SJSA1 (cell line): ENCODE data around the gene C11orf86. TPM values are rescaled to one million over a fixed set of nuclear protein-coding genes. Genes with fewer than 3 reads are reported as not detected.
A peak's percentile ranks its signal among the peaks of the same experiment; 100 is the strongest.

Experiments
- DNase-seq, 2 experiments: peaks; one replicate each; pipeline ENCODE4 v3.0.0-alpha.2; 2015 to 2020; ENCODE audit warnings: low spot score in 2 of 2, low read depth in 1 of 2
- H3K27ac ChIP-seq: fragments of 250-450 bp; sonication (Bioruptor Pico); 2 replicates; pipeline ENCODE4 v1.5.1; 2020; ENCODE audit warnings: mild to moderate bottlenecking, moderate library complexity
- H3K27me3 ChIP-seq: fragments of 250-450 bp; sonication (Bioruptor Pico); replicated peaks from 2 replicates; pipeline ENCODE4 v1.5.1; 2020; ENCODE audit warnings: mild to moderate bottlenecking, moderate library complexity
- H3K36me3 ChIP-seq: fragments of 250-450 bp; sonication (Bioruptor Pico); 2 replicates; pipeline ENCODE4 v1.5.1; 2020; ENCODE audit warnings: mild to moderate bottlenecking
- H3K4me1 ChIP-seq: fragments of 250-450 bp; sonication (Bioruptor Pico); replicated peaks from 2 replicates; pipeline ENCODE4 v1.6.1; 2021; ENCODE audit warnings: mild to moderate bottlenecking
- H3K4me3 ChIP-seq: fragments of 250-450 bp; sonication (Bioruptor Pico); 2 replicates; pipeline ENCODE4 v1.5.1; 2020; ENCODE audit warnings: mild to moderate bottlenecking
- H3K9me3 ChIP-seq: fragments of 250-450 bp; sonication (Bioruptor Pico); replicated peaks from 2 replicates; pipeline ENCODE4 v1.5.1; 2020; ENCODE audit warnings: mild to moderate bottlenecking
- total RNA-seq: library from RNA; depleted of rRNA; stranded (reverse); fragments of >200 nt; shearing (Covaris generic); gene quantifications from 2 replicates; pipeline ENCODE4 v1.2.3, GENCODE V29; 2014

Gene C11orf86
- total RNA-seq, 1 experiment from 2014 or later, result not detected

GRCh38 chr11:66973956-66974580 is 1.0 kb upstream of the C11orf86 start:
- peaks cover 9% of the 10 kb centered on the region for H3K9me3 ChIP-seq
- no peaks in the 10 kb centered on the region for H3K27me3 ChIP-seq
- H3K4me3 ChIP-seq, result no peak overlapping the region
- no peak overlapping the region for H3K27ac ChIP-seq
- DNase-seq, result no peak
- no peaks in the 10 kb centered on the region for H3K36me3 ChIP-seq
- peaks cover 28% of the 10 kb centered on the region for H3K4me1 ChIP-seq

- Histone ChIP-seq H3K9me3 (peaks cover 15% of the 10 kb centered on the region), H3K4me3 (no peak overlapping the region), H3K4me1 (peaks cover 15% of the 10 kb centered on the region), H3K36me3 (no peaks in the 10 kb centered on the region), H3K27ac (no peak overlapping the region), H3K27me3 (no peaks in the 10 kb centered on the region)
- no peak for DNase-seq
These were observed 412 bp downstream of the C11orf86 start for GRCh38 chr11:66975405-66976027.

GRCh38 chr11:66976028-66976467 is 944 bp downstream of the C11orf86 start:
- H3K36me3 ChIP-seq, result no peaks in the 10 kb centered on the region
- DNase-seq, result peak in 1 of 2 experiments; percentile 53
- no peaks in the 10 kb centered on the region for H3K27me3 ChIP-seq
- peaks cover 15% of the 10 kb centered on the region for H3K9me3 ChIP-seq
- H3K27ac ChIP-seq, result no peak overlapping the region
- H3K4me3 ChIP-seq, result no peak overlapping the region
- peaks cover 10% of the 10 kb centered on the region for H3K4me1 ChIP-seq

- peaks cover 9% of the 10 kb centered on the region for H3K4me1 ChIP-seq
- no peaks in the 10 kb centered on the region for H3K27me3 ChIP-seq
- H3K27ac ChIP-seq, result no peak overlapping the region
- peaks cover 15% of the 10 kb centered on the region for H3K9me3 ChIP-seq
- no peak overlapping the region for H3K4me3 ChIP-seq
- H3K36me3 ChIP-seq, result no peaks in the 10 kb centered on the region
- DNase-seq, result no peak
These were observed 1.8 kb downstream of the C11orf86 start for GRCh38 chr11:66976925-66977324.

- Histone ChIP-seq H3K27me3 (no peaks in the 10 kb centered on the region), H3K36me3 (no peaks in the 10 kb centered on the region), H3K4me3 (no peak overlapping the region), H3K4me1 (peaks cover 17% of the 10 kb centered on the region), H3K27ac (no peak overlapping the region), H3K9me3 (peaks cover 15% of the 10 kb centered on the region)
- no peak for DNase-seq
These were observed 3.1 kb downstream of the C11orf86 start for GRCh38 chr11:66978229-66978628.

GRCh38 chr11:66978717-66979116 is 3.6 kb downstream of the C11orf86 start:
- Histone ChIP-seq H3K27me3 (no peaks in the 10 kb centered on the region), H3K4me3 (no peak overlapping the region), H3K9me3 (peaks cover 15% of the 10 kb centered on the region), H3K27ac (no peak overlapping the region), H3K36me3 (no peaks in the 10 kb centered on the region), H3K4me1 (peaks cover 17% of the 10 kb centered on the region)
- no peak for DNase-seq

GRCh38 chr11:66979336-66979980 is 4.4 kb downstream of the C11orf86 start:
- Histone ChIP-seq H3K4me1 (peaks cover 20% of the 10 kb centered on the region), H3K4me3 (no peak overlapping the region), H3K27ac (no peak overlapping the region), H3K27me3 (no peaks in the 10 kb centered on the region), H3K36me3 (no peaks in the 10 kb centered on the region), H3K9me3 (peaks cover 15% of the 10 kb centered on the region)
- DNase-seq, result no peak

GRCh38 chr11:66981976-66982578 is 7.0 kb downstream of the C11orf86 start:
- DNase-seq, result peak; percentile 99
- Histone ChIP-seq H3K4me1 (peaks cover 24% of the 10 kb centered on the region), H3K9me3 (peaks cover 15% of the 10 kb centered on the region), H3K27ac (no peak overlapping the region), H3K27me3 (no peaks in the 10 kb centered on the region), H3K36me3 (no peaks in the 10 kb centered on the region), H3K4me3 (no peak overlapping the region)

- DNase-seq, result no peak
- Histone ChIP-seq H3K4me1 (peaks cover 31% of the 10 kb centered on the region), H3K4me3 (no peak overlapping the region), H3K27ac (no peak overlapping the region), H3K36me3 (no peaks in the 10 kb centered on the region), H3K27me3 (no peaks in the 10 kb centered on the region), H3K9me3 (peaks cover 13% of the 10 kb centered on the region)
These were observed 8.3 kb downstream of the C11orf86 start for GRCh38 chr11:66983275-66983924.

GRCh38 chr11:66985508-66986177 is 10.5 kb downstream of the C11orf86 start:
- no peaks in the 10 kb centered on the region for H3K36me3 ChIP-seq
- no peaks in the 10 kb centered on the region for H3K9me3 ChIP-seq
- peaks cover 31% of the 10 kb centered on the region for H3K4me1 ChIP-seq
- no peak overlapping the region for H3K4me3 ChIP-seq
- no peak for DNase-seq
- H3K27me3 ChIP-seq, result no peaks in the 10 kb centered on the region
- H3K27ac ChIP-seq, result no peak overlapping the region

GRCh38 chr11:66986178-66986545 is 11.1 kb downstream of the C11orf86 start:
- Histone ChIP-seq H3K36me3 (no peaks in the 10 kb centered on the region), H3K4me3 (no peak overlapping the region), H3K4me1 (peaks cover 30% of the 10 kb centered on the region), H3K27me3 (no peaks in the 10 kb centered on the region), H3K27ac (no peak overlapping the region), H3K9me3 (no peaks in the 10 kb centered on the region)
- no peak for DNase-seq

- Histone ChIP-seq H3K4me3 (no peak overlapping the region), H3K27ac (no peak overlapping the region), H3K4me1 (peaks cover 22% of the 10 kb centered on the region), H3K9me3 (no peaks in the 10 kb centered on the region), H3K36me3 (no peaks in the 10 kb centered on the region), H3K27me3 (no peaks in the 10 kb centered on the region)
- DNase-seq, result peak in 1 of 2 experiments; percentile 62
These were observed 12.1 kb downstream of the C11orf86 start for GRCh38 chr11:66987158-66987620.

- no peak for DNase-seq
- H3K27ac ChIP-seq, result no peak overlapping the region
- peaks cover 14% of the 10 kb centered on the region for H3K4me1 ChIP-seq
- no peaks in the 10 kb centered on the region for H3K9me3 ChIP-seq
- no peak overlapping the region for H3K4me3 ChIP-seq
- no peaks in the 10 kb centered on the region for H3K27me3 ChIP-seq
- H3K36me3 ChIP-seq, result no peaks in the 10 kb centered on the region
These were observed 13.0 kb downstream of the C11orf86 start for GRCh38 chr11:66987924-66988637.
